T47D (cell line): ENCODE data around the gene ARHGAP31.
"Not testable (repeated sequence)": the region's sequence is repeated elsewhere in the genome, so short reads cannot be mapped to it uniquely, and the experiment has no call there.

ENCODE experiments used
- DNase-seq, 2 experiments: peaks; one replicate each; pipeline versions ENCODE4 v3.0.0 to v3.0.0-alpha.2; 2011 to 2012; ENCODE audit warnings: low read depth in 1 of 2, low spot score in 1 of 2
- JUND ChIP-seq: IDR thresholded peaks from 2 replicates; pipeline ENCODE4 v1.6.1; 2012; ENCODE audit warnings: low read depth
- in situ Hi-C: cut with HindIII; loops from 2 replicates; pipeline ENCODE4 v1.10.0; 2016; ENCODE audit warnings: low sequenced_read_pairs, low pct_unique_long_range_greater_than_20kb

ARHGAP31 gene

GRCh38 chr3:119368298-119368697 is 74.1 kb downstream of the ARHGAP31 start:
- TF ChIP-seq JUND: no peak
- no peak for DNase-seq
- in situ Hi-C loops: no loop called here

DNA sequence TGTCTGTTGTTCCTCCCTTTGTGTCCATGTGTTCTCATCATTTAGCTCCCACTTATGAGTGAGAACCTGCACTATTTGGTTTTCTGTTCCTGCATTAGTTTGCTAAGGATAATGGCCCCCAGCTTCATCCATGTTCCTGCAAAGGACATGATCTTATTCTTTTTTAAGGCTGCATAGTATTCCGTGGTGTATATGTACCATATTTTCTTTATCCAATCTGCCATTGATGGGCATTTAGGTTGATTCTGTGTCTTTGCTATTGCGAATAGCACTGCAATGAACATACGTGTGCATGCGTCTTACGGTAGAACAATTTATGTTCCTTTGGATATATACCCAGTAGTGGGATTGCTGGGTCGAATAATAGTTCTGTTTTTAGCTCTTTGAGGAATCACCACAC is 77.6 kb downstream of the ARHGAP31 start:
- DNase-seq, in situ Hi-C loops: not testable (repeated sequence)

DNA sequence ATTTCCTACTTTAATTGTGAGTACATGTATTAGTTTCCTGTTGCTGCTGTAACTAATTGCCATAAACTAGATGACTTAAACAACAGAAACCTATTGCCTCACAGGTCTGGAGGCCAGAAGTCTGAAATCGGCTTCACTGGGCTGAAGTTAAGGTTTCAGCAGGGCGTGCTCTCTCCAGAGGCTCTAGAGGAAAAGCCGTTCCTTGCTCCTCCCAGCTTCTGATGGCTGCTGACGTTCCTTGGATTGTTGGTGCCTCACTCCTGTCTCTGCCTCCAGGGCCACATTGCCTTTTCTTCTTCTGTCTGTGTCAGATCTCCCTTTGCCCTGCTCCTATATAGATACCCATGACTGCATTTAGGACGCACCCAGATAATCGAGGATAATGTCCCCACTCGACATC is 80.9 kb downstream of the ARHGAP31 start:
- DNase-seq: no peak
- no peak for TF ChIP-seq JUND
- in situ Hi-C loops: no loop called here

GRCh38 chr3:119375510-119375909 is 81.3 kb downstream of the ARHGAP31 start:
- no peak for DNase-seq
- in situ Hi-C loops: no loop called here
- no peak for TF ChIP-seq JUND

DNA sequence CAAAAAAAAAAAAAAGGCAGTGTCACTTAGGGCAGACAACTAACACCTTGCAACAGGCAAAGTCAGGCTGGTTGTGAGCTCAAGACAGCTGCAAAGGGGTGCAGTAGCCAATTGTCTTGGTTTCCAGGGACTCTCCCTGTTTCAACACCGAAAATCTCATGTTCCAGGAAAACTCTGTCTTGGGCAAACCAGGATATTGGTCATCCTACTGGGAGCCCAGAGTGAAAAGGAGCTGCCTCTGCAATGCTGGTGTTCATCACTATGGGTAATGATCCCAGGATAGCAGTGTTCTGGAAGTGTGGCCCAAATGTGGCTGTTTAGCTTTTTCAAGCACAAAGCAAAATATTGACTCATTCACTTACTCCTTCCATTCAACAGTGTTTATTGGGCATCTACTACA is 82.6 kb downstream of the ARHGAP31 start:
- TF ChIP-seq JUND: no peak
- in situ Hi-C loops: no loop called here
- DNase-seq: no peak

DNA sequence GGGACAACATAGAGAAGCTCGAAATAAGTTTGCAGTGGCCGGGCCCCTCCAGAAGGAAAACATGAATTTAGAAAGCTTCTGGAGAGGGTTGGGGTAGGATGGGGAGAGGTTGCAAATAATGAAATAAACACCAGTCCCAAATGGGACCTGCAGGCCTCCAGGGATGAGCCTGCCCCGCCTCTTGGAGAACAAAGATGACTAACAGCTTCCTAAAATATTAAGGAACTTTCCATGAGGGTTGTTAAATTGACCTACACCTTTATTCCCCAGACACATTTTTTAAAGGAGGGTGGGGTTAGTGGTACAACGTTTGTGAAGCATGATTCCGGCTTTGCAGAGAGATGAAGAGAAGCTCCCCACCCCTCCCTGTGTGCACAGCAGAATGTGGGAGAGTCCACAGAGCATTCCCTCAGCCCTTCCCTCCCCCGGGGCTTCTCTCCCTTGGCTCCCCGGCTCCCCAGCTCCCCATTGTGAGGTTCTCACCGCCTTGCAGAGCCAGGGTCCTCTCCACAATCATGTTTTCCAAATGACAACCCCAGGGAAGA is 84.1 kb downstream of the ARHGAP31 start:
- in situ Hi-C loops: no loop called here

GRCh38 chr3:119380697-119381096 is 86.5 kb downstream of the ARHGAP31 start:
- DNase-seq: peak in 1 of 2 experiments; percentile 52
- TF ChIP-seq JUND: no peak
- in situ Hi-C loops: no loop called here

More for the DNA sequence above, 84.1 kb downstream of the ARHGAP31 start:
- no peak for DNase-seq
- no peak for TF ChIP-seq JUND

- DNase-seq: no peak
- no peak for TF ChIP-seq JUND
- in situ Hi-C loops: no loop called here
Observed at GRCh38 chr3:119382134-119382533, 88.0 kb downstream of the ARHGAP31 start.

DNA sequence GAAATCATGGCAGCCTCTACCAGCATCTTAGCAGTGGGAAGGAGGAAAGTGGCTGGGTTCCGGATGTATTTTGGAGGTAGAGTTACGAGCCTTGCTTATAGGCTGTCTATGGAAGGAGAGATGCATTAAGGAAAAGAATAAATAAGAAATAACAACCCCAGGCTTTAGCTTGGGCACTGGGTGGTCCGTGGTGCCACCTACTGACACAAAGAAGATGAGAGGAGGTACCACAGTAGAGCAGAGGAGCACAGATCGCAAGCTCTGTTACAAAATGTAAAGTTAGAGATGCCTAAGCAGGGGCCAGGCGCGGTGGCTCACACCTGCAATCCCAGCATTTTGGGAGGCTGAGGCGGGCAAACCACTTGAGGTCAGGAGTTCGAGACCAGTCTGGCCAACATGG is 94.4 kb downstream of the ARHGAP31 start:
- no peak for DNase-seq
- in situ Hi-C loops: no loop called here
- TF ChIP-seq JUND: no peak

- TF ChIP-seq JUND: no peak
- in situ Hi-C loops: no loop called here
- no peak for DNase-seq
Observed at GRCh38 chr3:119395923-119396358, 101.8 kb downstream of the ARHGAP31 start.

DNA sequence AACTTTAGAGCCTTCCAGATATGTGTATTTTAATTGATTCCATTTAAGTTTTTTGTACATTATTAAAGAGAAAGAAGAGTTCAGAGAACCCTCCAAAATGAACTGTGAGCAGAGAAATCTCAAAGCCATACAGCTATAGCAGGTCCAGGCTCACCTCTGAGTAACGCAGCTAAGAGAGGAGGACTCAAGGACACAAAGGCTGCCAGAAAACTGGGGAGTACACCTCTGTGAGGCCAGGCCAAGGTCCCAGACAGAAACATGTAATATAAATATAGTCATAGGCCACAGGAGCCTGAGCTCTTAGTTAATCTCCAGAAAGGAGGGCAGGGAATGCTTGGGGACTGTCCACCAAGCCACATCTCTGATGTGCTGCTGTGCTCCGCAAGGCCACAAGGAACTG is 102.7 kb downstream of the ARHGAP31 start:
- no peak for TF ChIP-seq JUND
- in situ Hi-C loops: no loop called here
- DNase-seq: no peak

DNA sequence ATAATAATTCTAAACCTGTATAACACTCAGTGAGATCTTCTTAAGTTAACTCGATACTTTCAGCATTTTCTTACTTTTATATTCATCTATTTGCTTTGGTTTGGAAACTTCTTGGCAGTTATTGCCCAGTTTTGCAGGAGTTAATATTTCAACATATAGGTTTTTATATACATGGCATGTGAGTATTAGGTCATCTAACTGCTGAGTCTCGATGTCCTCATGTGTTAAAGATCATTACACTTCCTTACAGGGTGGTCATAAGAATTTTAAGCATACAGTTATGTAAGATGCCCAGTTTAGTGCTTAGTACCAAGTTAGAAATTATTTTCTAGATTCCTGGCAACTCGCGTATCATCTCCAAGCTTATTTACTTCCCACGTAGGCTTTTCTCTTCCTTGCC is 106.3 kb downstream of the ARHGAP31 start:
- DNase-seq: no peak
- no peak for TF ChIP-seq JUND
- in situ Hi-C loops: no loop called here

GRCh38 chr3:119401069-119401468 is 106.9 kb downstream of the ARHGAP31 start:
- in situ Hi-C loops: no loop called here
- no peak for DNase-seq
- no peak for TF ChIP-seq JUND
